ENCODE data around the gene TSPAN11. TPM values are rescaled to one million over a fixed set of nuclear protein-coding genes. Genes with fewer than 3 reads are reported as not detected.

Gene TSPAN11
- total RNA-seq, 2 experiments from 2014 or later = not detected

GRCh38 chr12:30953951-30954751 lies 27.6 kb downstream of the TSPAN11 start:
- Mint-ChIP-seq H3K27ac (no peak overlapping the region), H3K36me3 (ENCODE audit: low read depth) (no peaks in the 10 kb centered on the region)

GRCh38 chr12:30955214-30955613 lies 28.7 kb downstream of the TSPAN11 start:
- no peaks in the 10 kb centered on the region for H3K9me3 Mint-ChIP-seq
- H3K4me1 Mint-ChIP-seq = peaks cover 11% of the 10 kb centered on the region
- CTCF ChIA-PET = interaction anchor here (1.2 kb wide), 1 partner anchor 18 kb away, joined by 3 read pairs; no protein-coding TSS in a partner anchor
- no peak for DNase-seq
- no peak overlapping the region for H3K4me3 Mint-ChIP-seq
- no peaks in the 10 kb centered on the region for H3K36me3 Mint-ChIP-seq (ENCODE audit: low read depth)
- no peak overlapping the region for H3K27ac Mint-ChIP-seq
- POLR2A ChIA-PET = no interaction called here
- no peaks in the 10 kb centered on the region for H3K27me3 Mint-ChIP-seq

More at GRCh38 chr12:30953951-30954751, 27.6 kb downstream of the TSPAN11 start:
- Mint-ChIP-seq H3K9me3 (no peaks in the 10 kb centered on the region), H3K4me1 (peaks cover 11% of the 10 kb centered on the region), H3K27me3 (no peaks in the 10 kb centered on the region), H3K4me3 (no peak overlapping the region)
- no peak for DNase-seq
- ChIA-PET CTCF (no interaction called here), POLR2A (no interaction called here)

- H3K27ac Mint-ChIP-seq = no peak overlapping the region
- H3K36me3 Mint-ChIP-seq (ENCODE audit: low read depth) = no peaks in the 10 kb centered on the region
- ChIA-PET CTCF (no interaction called here), POLR2A (no interaction called here)
- no peak for DNase-seq
- H3K27me3 Mint-ChIP-seq = no peaks in the 10 kb centered on the region
- no peak overlapping the region for H3K4me3 Mint-ChIP-seq
- no peaks in the 10 kb centered on the region for H3K9me3 Mint-ChIP-seq
- H3K4me1 Mint-ChIP-seq = peaks cover under 1% of the 10 kb centered on the region
These were observed 32.7 kb downstream of the TSPAN11 start for GRCh38 chr12:30959110-30959710.

- DNase-seq = no peak
- Mint-ChIP-seq H3K4me3 (no peak overlapping the region), H3K36me3 (ENCODE audit: low read depth) (no peaks in the 10 kb centered on the region), H3K27ac (no peak overlapping the region), H3K4me1 (no peaks in the 10 kb centered on the region), H3K9me3 (no peaks in the 10 kb centered on the region), H3K27me3 (no peaks in the 10 kb centered on the region)
- CTCF ChIA-PET = no interaction called here
- POLR2A ChIA-PET = no interaction called here
These were observed 33.2 kb downstream of the TSPAN11 start for GRCh38 chr12:30959778-30960177.

- Mint-ChIP-seq H3K4me1 (no peaks in the 10 kb centered on the region), H3K9me3 (no peaks in the 10 kb centered on the region), H3K36me3 (ENCODE audit: low read depth) (no peaks in the 10 kb centered on the region), H3K4me3 (no peak overlapping the region), H3K27me3 (no peaks in the 10 kb centered on the region), H3K27ac (no peak overlapping the region)
- POLR2A ChIA-PET = no interaction called here
- CTCF ChIA-PET = no interaction called here
- DNase-seq = no peak
These were observed 34.5 kb downstream of the TSPAN11 start for GRCh38 chr12:30961030-30961429.

GRCh38 chr12:30962047-30962446 lies 35.5 kb downstream of the TSPAN11 start:
- Mint-ChIP-seq H3K27ac (no peak overlapping the region), H3K36me3 (ENCODE audit: low read depth) (no peaks in the 10 kb centered on the region), H3K4me1 (no peaks in the 10 kb centered on the region), H3K27me3 (no peaks in the 10 kb centered on the region), H3K4me3 (no peak overlapping the region), H3K9me3 (no peaks in the 10 kb centered on the region)
- POLR2A ChIA-PET = no interaction called here
- CTCF ChIA-PET = no interaction called here
- no peak for DNase-seq

- no peak overlapping the region for H3K27ac Mint-ChIP-seq
- DNase-seq = no peak
These were observed 37.4 kb downstream of the TSPAN11 start for GRCh38 chr12:30963709-30964564.

GRCh38 chr12:30964896-30965612 lies 38.5 kb downstream of the TSPAN11 start:
- no peak overlapping the region for H3K27ac Mint-ChIP-seq
- POLR2A ChIA-PET = no interaction called here
- H3K4me1 Mint-ChIP-seq = no peaks in the 10 kb centered on the region
- H3K27me3 Mint-ChIP-seq = no peaks in the 10 kb centered on the region
- H3K9me3 Mint-ChIP-seq = no peaks in the 10 kb centered on the region
- no peaks in the 10 kb centered on the region for H3K36me3 Mint-ChIP-seq (ENCODE audit: low read depth)
- CTCF ChIA-PET = no interaction called here
- DNase-seq = no peak
- no peak overlapping the region for H3K4me3 Mint-ChIP-seq

More at GRCh38 chr12:30963709-30964564, 37.4 kb downstream of the TSPAN11 start:
- no peaks in the 10 kb centered on the region for H3K9me3 Mint-ChIP-seq
- no peaks in the 10 kb centered on the region for H3K4me1 Mint-ChIP-seq
- no peak overlapping the region for H3K4me3 Mint-ChIP-seq
- ChIA-PET CTCF (no interaction called here), POLR2A (no interaction called here)
- H3K27me3 Mint-ChIP-seq = no peaks in the 10 kb centered on the region
- no peaks in the 10 kb centered on the region for H3K36me3 Mint-ChIP-seq (ENCODE audit: low read depth)

GRCh38 chr12:30965613-30965985 lies 39.1 kb downstream of the TSPAN11 start:
- Mint-ChIP-seq H3K27ac (no peak overlapping the region), H3K9me3 (no peaks in the 10 kb centered on the region), H3K4me1 (no peaks in the 10 kb centered on the region), H3K27me3 (no peaks in the 10 kb centered on the region), H3K4me3 (no peak overlapping the region), H3K36me3 (ENCODE audit: low read depth) (no peaks in the 10 kb centered on the region)
- POLR2A ChIA-PET = no interaction called here
- DNase-seq = no peak
- CTCF ChIA-PET = no interaction called here

- no peak for DNase-seq
- no peaks in the 10 kb centered on the region for H3K36me3 Mint-ChIP-seq (ENCODE audit: low read depth)
- H3K9me3 Mint-ChIP-seq = no peaks in the 10 kb centered on the region
- H3K27me3 Mint-ChIP-seq = no peaks in the 10 kb centered on the region
- H3K27ac Mint-ChIP-seq = no peak overlapping the region
- H3K4me1 Mint-ChIP-seq = no peaks in the 10 kb centered on the region
- ChIA-PET POLR2A (no interaction called here), CTCF (no interaction called here)
- H3K4me3 Mint-ChIP-seq = no peak overlapping the region
These were observed 40.5 kb downstream of the TSPAN11 start for GRCh38 chr12:30967026-30967425.

GRCh38 chr12:30968211-30968610 lies 41.7 kb downstream of the TSPAN11 start:
- POLR2A ChIA-PET = no interaction called here
- CTCF ChIA-PET = no interaction called here
- no peaks in the 10 kb centered on the region for H3K36me3 Mint-ChIP-seq (ENCODE audit: low read depth)
- H3K9me3 Mint-ChIP-seq = no peaks in the 10 kb centered on the region
- H3K4me1 Mint-ChIP-seq = no peaks in the 10 kb centered on the region
- DNase-seq = no peak
- no peak overlapping the region for H3K27ac Mint-ChIP-seq
- H3K27me3 Mint-ChIP-seq = no peaks in the 10 kb centered on the region
- H3K4me3 Mint-ChIP-seq = no peak overlapping the region

GRCh38 chr12:30969006-30969405 lies 42.5 kb downstream of the TSPAN11 start:
- H3K27ac Mint-ChIP-seq = no peak overlapping the region
- no peaks in the 10 kb centered on the region for H3K36me3 Mint-ChIP-seq (ENCODE audit: low read depth)
- POLR2A ChIA-PET = no interaction called here
- no peak for DNase-seq
- H3K9me3 Mint-ChIP-seq = no peaks in the 10 kb centered on the region
- H3K4me1 Mint-ChIP-seq = no peaks in the 10 kb centered on the region
- no peaks in the 10 kb centered on the region for H3K27me3 Mint-ChIP-seq
- no peak overlapping the region for H3K4me3 Mint-ChIP-seq
- CTCF ChIA-PET = no interaction called here

Measured in activated CD4-positive, alpha-beta T cell treated with anti-CD3 and anti-CD28 coated beads, Interleukin-2, amount 10 ng/mL, durations not matched to agents 7 days and 5 days (primary cell).